ENCODE data around the gene KAZN.

KAZN gene

GRCh38 chr1:14808768-14809167, 210.3 kb downstream of the KAZN start:
- Histone ChIP-seq H3K4me3 (replicated peaks; ENCODE audit: low read depth, low read length) (no peak overlapping the region), H3K27me3 (replicated peaks; ENCODE audit: control insufficient read depth, insufficient read depth, low read length) (no peaks in the 10 kb centered on the region), H3K36me3 (ENCODE audit: control insufficient read depth, insufficient read depth, low read length) (no peaks in the 10 kb centered on the region)
- DNase-seq (ENCODE audit: extremely low read depth, insufficient read length) = no peak
- TF ChIP-seq, protein P1, sequence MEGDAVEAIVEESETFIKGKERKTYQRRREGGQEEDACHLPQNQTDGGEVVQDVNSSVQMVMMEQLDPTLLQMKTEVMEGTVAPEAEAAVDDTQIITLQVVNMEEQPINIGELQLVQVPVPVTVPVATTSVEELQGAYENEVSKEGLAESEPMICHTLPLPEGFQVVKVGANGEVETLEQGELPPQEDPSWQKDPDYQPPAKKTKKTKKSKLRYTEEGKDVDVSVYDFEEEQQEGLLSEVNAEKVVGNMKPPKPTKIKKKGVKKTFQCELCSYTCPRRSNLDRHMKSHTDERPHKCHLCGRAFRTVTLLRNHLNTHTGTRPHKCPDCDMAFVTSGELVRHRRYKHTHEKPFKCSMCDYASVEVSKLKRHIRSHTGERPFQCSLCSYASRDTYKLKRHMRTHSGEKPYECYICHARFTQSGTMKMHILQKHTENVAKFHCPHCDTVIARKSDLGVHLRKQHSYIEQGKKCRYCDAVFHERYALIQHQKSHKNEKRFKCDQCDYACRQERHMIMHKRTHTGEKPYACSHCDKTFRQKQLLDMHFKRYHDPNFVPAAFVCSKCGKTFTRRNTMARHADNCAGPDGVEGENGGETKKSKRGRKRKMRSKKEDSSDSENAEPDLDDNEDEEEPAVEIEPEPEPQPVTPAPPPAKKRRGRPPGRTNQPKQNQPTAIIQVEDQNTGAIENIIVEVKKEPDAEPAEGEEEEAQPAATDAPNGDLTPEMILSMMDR (IDR thresholded peaks at IDR 0.05; ENCODE audit: insufficient read depth, low read length, poor library complexity, severe bottlenecking) = no peak

DNA sequence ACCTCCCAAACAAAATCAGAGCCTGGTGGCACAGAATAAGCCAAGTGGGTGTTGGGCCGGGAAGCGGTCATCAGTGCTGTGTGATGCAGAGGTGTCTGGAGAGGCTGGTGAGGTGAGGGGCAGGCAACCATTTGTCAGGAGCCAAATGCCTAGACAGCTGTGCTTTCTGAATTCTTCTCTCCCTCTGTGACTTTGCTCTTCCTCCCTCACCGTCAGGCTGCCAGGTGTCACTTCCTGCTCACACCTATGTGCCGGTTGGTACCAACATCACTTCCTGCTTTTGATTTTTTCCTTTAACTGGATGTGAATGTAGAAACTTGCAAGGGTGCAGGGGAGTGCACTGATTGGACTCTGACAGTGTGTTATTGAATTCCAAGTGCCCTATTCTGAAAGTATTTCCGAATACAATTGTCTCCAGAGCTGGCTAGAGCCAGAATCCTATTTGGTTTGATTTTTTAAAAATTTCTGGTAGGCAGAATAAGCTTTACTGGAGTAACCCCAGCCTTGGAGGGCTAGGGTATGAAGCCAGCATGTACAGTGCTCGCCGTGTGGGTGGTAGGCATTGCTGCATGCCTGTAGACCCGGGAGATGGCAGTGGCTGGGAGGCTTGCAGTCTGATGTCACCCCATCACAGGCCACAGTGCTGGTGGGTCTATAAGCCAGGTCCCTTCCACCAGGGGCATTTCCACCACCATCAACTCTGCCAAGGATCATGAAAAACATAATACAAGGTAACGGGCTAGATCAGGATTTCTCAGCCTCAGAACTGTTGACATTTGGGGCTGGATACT, 210.9 kb downstream of the KAZN start:
- no peaks in the 10 kb centered on the region; the same call in 1 of the 2 replicates for H3K27me3 ChIP-seq (replicated peaks; ENCODE audit: control insufficient read depth, insufficient read depth, low read length)
- no peak overlapping the region for H3K4me3 ChIP-seq (replicated peaks; ENCODE audit: low read depth, low read length)
- TF ChIP-seq, protein P1 (IDR thresholded peaks at IDR 0.05; ENCODE audit: insufficient read depth, low read length, poor library complexity, severe bottlenecking) = no peak
- DNase-seq (ENCODE audit: extremely low read depth, insufficient read length) = no peak
- no peaks in the 10 kb centered on the region for H3K36me3 ChIP-seq (ENCODE audit: control insufficient read depth, insufficient read depth, low read length)

GRCh38 chr1:14810595-14811361, 212.3 kb downstream of the KAZN start:
- H3K27me3 ChIP-seq (replicated peaks; ENCODE audit: control insufficient read depth, insufficient read depth, low read length) = no peaks in the 10 kb centered on the region; the same call in 1 of the 2 replicates
- DNase-seq (ENCODE audit: extremely low read depth, insufficient read length) = no peak
- TF ChIP-seq, protein P1 (IDR thresholded peaks at IDR 0.05; ENCODE audit: insufficient read depth, low read length, poor library complexity, severe bottlenecking) = no peak
- no peak overlapping the region for H3K4me3 ChIP-seq (replicated peaks; ENCODE audit: low read depth, low read length)
- no peaks in the 10 kb centered on the region for H3K36me3 ChIP-seq (ENCODE audit: control insufficient read depth, insufficient read depth, low read length)

DNA sequence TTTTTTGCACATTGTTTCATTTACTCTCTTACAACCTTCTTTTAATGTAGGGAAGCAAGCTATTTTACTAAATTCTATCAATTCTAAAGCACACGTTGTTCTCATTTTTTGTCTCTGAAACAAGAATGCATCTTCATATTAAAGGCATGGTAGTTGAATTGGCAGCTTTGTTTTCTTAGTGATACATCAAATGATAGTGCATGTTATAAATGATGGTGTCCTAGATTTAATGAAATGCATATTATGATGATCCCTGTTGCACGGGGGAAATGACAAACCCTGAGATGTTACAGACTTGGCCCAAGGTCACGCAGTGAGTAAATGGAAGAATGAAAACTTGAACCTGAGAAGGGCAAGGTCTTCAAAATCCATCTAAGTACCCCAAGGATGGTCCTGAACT, 213.1 kb downstream of the KAZN start:
- no peaks in the 10 kb centered on the region for H3K36me3 ChIP-seq (ENCODE audit: control insufficient read depth, insufficient read depth, low read length)
- no peaks in the 10 kb centered on the region; the same call in 1 of the 2 replicates for H3K27me3 ChIP-seq (replicated peaks; ENCODE audit: control insufficient read depth, insufficient read depth, low read length)
- no peak overlapping the region for H3K4me3 ChIP-seq (replicated peaks; ENCODE audit: low read depth, low read length)
- DNase-seq (ENCODE audit: extremely low read depth, insufficient read length) = no peak
- TF ChIP-seq, protein P1 (IDR thresholded peaks at IDR 0.05; ENCODE audit: insufficient read depth, low read length, poor library complexity, severe bottlenecking) = no peak

GRCh38 chr1:14812189-14812588, 213.7 kb downstream of the KAZN start:
- TF ChIP-seq, protein P1 (IDR thresholded peaks at IDR 0.05; ENCODE audit: insufficient read depth, low read length, poor library complexity, severe bottlenecking) = no peak
- H3K27me3 ChIP-seq (replicated peaks; ENCODE audit: control insufficient read depth, insufficient read depth, low read length) = no peaks in the 10 kb centered on the region; the same call in 1 of the 2 replicates
- no peak for DNase-seq (ENCODE audit: extremely low read depth, insufficient read length)
- no peaks in the 10 kb centered on the region for H3K36me3 ChIP-seq (ENCODE audit: control insufficient read depth, insufficient read depth, low read length)
- no peak overlapping the region for H3K4me3 ChIP-seq (replicated peaks; ENCODE audit: low read depth, low read length)
